Measurements from ENCODE around the gene PPM1L.

Gene PPM1L

GRCh38 chr3:161107311-161107710 is 351.3 kb downstream of the PPM1L start:
- no peak for DNase-seq

GRCh38 chr3:161108840-161109239 is 352.8 kb downstream of the PPM1L start:
- DNase-seq: no peak

- DNase-seq: no peak
These were observed 361.6 kb downstream of the PPM1L start for GRCh38 chr3:161117646-161118045.

GRCh38 chr3:161126495-161126894 is 370.5 kb downstream of the PPM1L start:
- DNase-seq: no peak

Data from CD4-positive, alpha-beta T cell treated with Interferon alpha-2 for 1 hour (primary cell).